ENCODE results near the gene CDH9.

GRCh38 chr5:26872337-26872736, 166.0 kb downstream of the CDH9 start:
- TF ChIP-seq, protein P1, sequence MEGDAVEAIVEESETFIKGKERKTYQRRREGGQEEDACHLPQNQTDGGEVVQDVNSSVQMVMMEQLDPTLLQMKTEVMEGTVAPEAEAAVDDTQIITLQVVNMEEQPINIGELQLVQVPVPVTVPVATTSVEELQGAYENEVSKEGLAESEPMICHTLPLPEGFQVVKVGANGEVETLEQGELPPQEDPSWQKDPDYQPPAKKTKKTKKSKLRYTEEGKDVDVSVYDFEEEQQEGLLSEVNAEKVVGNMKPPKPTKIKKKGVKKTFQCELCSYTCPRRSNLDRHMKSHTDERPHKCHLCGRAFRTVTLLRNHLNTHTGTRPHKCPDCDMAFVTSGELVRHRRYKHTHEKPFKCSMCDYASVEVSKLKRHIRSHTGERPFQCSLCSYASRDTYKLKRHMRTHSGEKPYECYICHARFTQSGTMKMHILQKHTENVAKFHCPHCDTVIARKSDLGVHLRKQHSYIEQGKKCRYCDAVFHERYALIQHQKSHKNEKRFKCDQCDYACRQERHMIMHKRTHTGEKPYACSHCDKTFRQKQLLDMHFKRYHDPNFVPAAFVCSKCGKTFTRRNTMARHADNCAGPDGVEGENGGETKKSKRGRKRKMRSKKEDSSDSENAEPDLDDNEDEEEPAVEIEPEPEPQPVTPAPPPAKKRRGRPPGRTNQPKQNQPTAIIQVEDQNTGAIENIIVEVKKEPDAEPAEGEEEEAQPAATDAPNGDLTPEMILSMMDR (IDR thresholded peaks at IDR 0.05; ENCODE audit: poor library complexity) = no peak
- TF ChIP-seq EZH2 (IDR thresholded peaks at IDR 0.05; ENCODE audit: borderline replicate concordance) (no peak), EZH2phosphoT487 (IDR thresholded peaks at IDR 0.05; ENCODE audit: low read depth, severe bottlenecking, unreplicated experiment) (no peak)
